ENCODE measurements around the gene ABI1. TPM values are rescaled to one million over a fixed set of nuclear protein-coding genes. Genes with fewer than 3 reads are reported as not detected.

The ABI1 gene
- total RNA-seq, 2 experiments from 2014 or later: 83.2 to 83.6 TPM

GRCh38 chr10:26870766-26871165 is 10.0 kb upstream of the ABI1 start:
- Mint-ChIP-seq H3K27me3 (peaks cover 4% of the 10 kb centered on the region), H3K27ac (no peak overlapping the region), H3K36me3 (ENCODE audit: low read depth) (no peaks in the 10 kb centered on the region), H3K9me3 (no peaks in the 10 kb centered on the region), H3K4me3 (no peak overlapping the region), H3K4me1 (ENCODE audit: low read depth) (peaks cover 7% of the 10 kb centered on the region)
- Histone ChIP-seq H3K4me3 (ENCODE audit: low read length) (no peak overlapping the region), H3K4me1 (ENCODE audit: insufficient read depth, low read length) (peaks cover 7% of the 10 kb centered on the region), H3K9me3 (ENCODE audit: control insufficient read depth in 1 of 2, insufficient read depth in 1 of 2, low read length in 2 of 2) (no peaks in the 10 kb centered on the region), H3K27me3 (ENCODE audit: control insufficient read depth in 1 of 2, insufficient read depth in 2 of 2, low read length in 2 of 2) (no peaks in the 10 kb centered on the region), H3K36me3 (ENCODE audit: insufficient read depth, low read length) (no peaks in the 10 kb centered on the region), H3K27ac (ENCODE audit: low read depth in 1 of 2, low read length in 2 of 2) (no peak overlapping the region)
- intact Hi-C loops (cut with DNase I, micrococcal nuclease): no loop called here
- no peak for ATAC-seq (ENCODE audit: poor library complexity)
- CTCF ChIA-PET: interaction anchor here (0.7 kb wide), 1 partner anchor 303 kb away, joined by 3 read pairs; no protein-coding TSS in a partner anchor
- DNase-seq: no peak
- POLR2A ChIA-PET: interaction anchor here (0.7 kb wide), 1 partner anchor 9 kb away, joined by 4 read pairs; no protein-coding TSS in a partner anchor
- no peak for TF ChIP-seq CTCF (IDR thresholded peaks at IDR 0.05)

GRCh38 chr10:26869528-26869927 is 8.8 kb upstream of the ABI1 start:
- Histone ChIP-seq H3K4me3 (ENCODE audit: low read length) (no peak overlapping the region), H3K27me3 (ENCODE audit: control insufficient read depth in 1 of 2, insufficient read depth in 2 of 2, low read length in 2 of 2) (no peaks in the 10 kb centered on the region), H3K9me3 (ENCODE audit: control insufficient read depth in 1 of 2, insufficient read depth in 1 of 2, low read length in 2 of 2) (no peaks in the 10 kb centered on the region), H3K36me3 (ENCODE audit: insufficient read depth, low read length) (no peaks in the 10 kb centered on the region), H3K4me1 (ENCODE audit: insufficient read depth, low read length) (peaks cover 7% of the 10 kb centered on the region), H3K27ac (ENCODE audit: low read depth in 1 of 2, low read length in 2 of 2) (no peak overlapping the region)
- intact Hi-C loops (cut with DNase I, micrococcal nuclease): no loop called here
- ATAC-seq (ENCODE audit: poor library complexity) (peak; percentile 67), DNase-seq (peak in 4 of 14 experiments; percentile 8 to 39 (median 28))
- ChIA-PET POLR2A (interaction anchor here (0.6 to 0.8 kb wide), 2 partner anchors 8 to 172 kb away, joined by 3 read pairs; partner anchors contain the start of gene ABI1), CTCF (interaction anchor here (0.7 to 1.4 kb wide), 2 partner anchors 9 to 140 kb away, joined by 3 read pairs; partner anchors contain the start of gene ABI1)
- Mint-ChIP-seq H3K9me3 (no peaks in the 10 kb centered on the region), H3K27me3 (peaks cover 4% of the 10 kb centered on the region), H3K4me3 (peak overlapping the region; percentile 40), H3K4me1 (ENCODE audit: low read depth) (peaks cover 7% of the 10 kb centered on the region), H3K36me3 (ENCODE audit: low read depth) (no peaks in the 10 kb centered on the region), H3K27ac (peak overlapping the region; percentile 27)
- TF ChIP-seq CTCF (IDR thresholded peaks at IDR 0.05): no peak

GRCh38 chr10:26863351-26864076 is 2.8 kb upstream of the ABI1 start:
- no peak for DNase-seq
- ChIA-PET POLR2A (no interaction called here), CTCF (no interaction called here)
- no peak for ATAC-seq (ENCODE audit: poor library complexity)
- no peak for TF ChIP-seq CTCF (IDR thresholded peaks at IDR 0.05)
- Histone ChIP-seq H3K36me3 (ENCODE audit: insufficient read depth, low read length) (no peaks in the 10 kb centered on the region), H3K27me3 (ENCODE audit: control insufficient read depth in 1 of 2, insufficient read depth in 2 of 2, low read length in 2 of 2) (no peaks in the 10 kb centered on the region), H3K9me3 (ENCODE audit: control insufficient read depth in 1 of 2, insufficient read depth in 1 of 2, low read length in 2 of 2) (no peaks in the 10 kb centered on the region), H3K4me1 (ENCODE audit: insufficient read depth, low read length) (no peaks in the 10 kb centered on the region), H3K27ac (ENCODE audit: low read depth in 1 of 2, low read length in 2 of 2) (no peak overlapping the region), H3K4me3 (ENCODE audit: low read length) (no peak overlapping the region)
- Mint-ChIP-seq H3K27ac (no peak overlapping the region), H3K9me3 (no peaks in the 10 kb centered on the region), H3K36me3 (ENCODE audit: low read depth) (peaks cover 15% of the 10 kb centered on the region), H3K4me1 (ENCODE audit: low read depth) (peaks cover 13% of the 10 kb centered on the region), H3K4me3 (no peak overlapping the region), H3K27me3 (peaks cover 11% of the 10 kb centered on the region)
- intact Hi-C loops (cut with DNase I, micrococcal nuclease): loop anchor here (5.0 kb wide), 5 partner anchors 136 to 644 kb away; partner anchors contain the start of gene ACBD5 (in 2 of the 2)
